Adrenal gland (tissue), 5 donors: ENCODE results near the gene RNU6-7.

Experiments
- POLR2A ChIP-seq, 2 donors: fragments of 450-650 bp; IDR thresholded peaks; one replicate each; pipeline ENCODE4 v1.6.1; 2017; ENCODE audit warnings: antibody characterized with exemption in 2 of 2, mild to moderate bottlenecking in 2 of 2, moderate library complexity in 1 of 2
- TF ChIP-seq, protein P1 (sequence below), 6 experiments: fragments of 450-650 bp in 4 of 6; fragments of 200-600 bp in 2 of 6; sonication (generic) in 1 of 6; IDR thresholded peaks; 1 replicate in 5 of 6; 2 replicates in 1 of 6; pipeline versions ENCODE4 v1.5.1 to v1.8.0; 2016 to 2021; ENCODE audit warnings: antibody characterized with exemption in 6 of 6, mild to moderate bottlenecking in 2 of 6, moderate library complexity in 1 of 6
- donor health status: DM: no; HTN: no; CAD: no.

DNA sequence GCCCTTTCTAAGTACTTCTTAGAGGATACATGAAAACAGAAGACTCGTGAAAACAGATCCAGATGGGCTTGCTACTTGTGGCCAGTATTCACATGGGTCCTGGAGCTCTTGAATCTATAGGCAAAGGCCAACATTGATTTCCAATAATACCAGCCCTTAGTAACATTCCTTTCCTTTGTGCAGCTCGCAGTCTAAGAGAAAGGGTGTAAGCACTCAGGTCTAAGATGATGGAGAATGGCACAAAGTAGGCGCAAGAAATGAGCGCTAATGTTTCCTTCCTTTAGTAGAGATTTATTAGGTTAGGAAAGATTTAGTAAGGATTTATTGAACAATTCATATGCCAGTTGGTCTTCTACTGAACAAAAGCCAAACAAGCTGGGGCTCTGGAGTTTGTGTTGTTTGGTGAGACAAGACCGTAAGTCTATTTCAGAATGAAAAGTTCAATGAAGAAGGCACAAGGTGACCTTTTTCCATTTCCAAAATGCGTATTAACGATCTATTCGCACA lies 699 bp downstream of the RNU6-7 start:
- TF ChIP-seq, protein P1, sequence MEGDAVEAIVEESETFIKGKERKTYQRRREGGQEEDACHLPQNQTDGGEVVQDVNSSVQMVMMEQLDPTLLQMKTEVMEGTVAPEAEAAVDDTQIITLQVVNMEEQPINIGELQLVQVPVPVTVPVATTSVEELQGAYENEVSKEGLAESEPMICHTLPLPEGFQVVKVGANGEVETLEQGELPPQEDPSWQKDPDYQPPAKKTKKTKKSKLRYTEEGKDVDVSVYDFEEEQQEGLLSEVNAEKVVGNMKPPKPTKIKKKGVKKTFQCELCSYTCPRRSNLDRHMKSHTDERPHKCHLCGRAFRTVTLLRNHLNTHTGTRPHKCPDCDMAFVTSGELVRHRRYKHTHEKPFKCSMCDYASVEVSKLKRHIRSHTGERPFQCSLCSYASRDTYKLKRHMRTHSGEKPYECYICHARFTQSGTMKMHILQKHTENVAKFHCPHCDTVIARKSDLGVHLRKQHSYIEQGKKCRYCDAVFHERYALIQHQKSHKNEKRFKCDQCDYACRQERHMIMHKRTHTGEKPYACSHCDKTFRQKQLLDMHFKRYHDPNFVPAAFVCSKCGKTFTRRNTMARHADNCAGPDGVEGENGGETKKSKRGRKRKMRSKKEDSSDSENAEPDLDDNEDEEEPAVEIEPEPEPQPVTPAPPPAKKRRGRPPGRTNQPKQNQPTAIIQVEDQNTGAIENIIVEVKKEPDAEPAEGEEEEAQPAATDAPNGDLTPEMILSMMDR (IDR thresholded peaks at IDR 0.05) = no peak
- TF ChIP-seq POLR2A (IDR thresholded peaks at IDR 0.05) = no peak
